ENCODE results near the gene STEAP2. TPM values are rescaled to one million over a fixed set of nuclear protein-coding genes. Genes with fewer than 3 reads are reported as not detected.

STEAP2 gene
- total RNA-seq, 1 experiment from 2014 or later: 13.4 TPM

GRCh38 chr7:90239050-90239449 is 27.5 kb downstream of the STEAP2 start (continued):
- TF ChIP-seq ZBTB33 (IDR thresholded peaks at IDR 0.05; ENCODE audit: extremely low read depth, insufficient replicate concordance, low read length): no peak
- no peak for TF ChIP-seq EGR1 (IDR thresholded peaks at IDR 0.05; ENCODE audit: low read depth)
- no peak for TF ChIP-seq SRF (IDR thresholded peaks at IDR 0.05; ENCODE audit: low read depth)
- TF ChIP-seq RAD21 (IDR thresholded peaks at IDR 0.05; ENCODE audit: low read depth): no peak
- no peak for TF ChIP-seq YY1 (IDR thresholded peaks at IDR 0.05; ENCODE audit: extremely low read depth, insufficient replicate concordance, low read depth, low read length)
- TF ChIP-seq POLR2A (IDR thresholded peaks at IDR 0.05; ENCODE audit: borderline replicate concordance, extremely low read depth, insufficient read depth, insufficient read length): no peak

- ATAC-seq (no peak), DNase-seq (ENCODE audit: low read depth, low spot score) (no peak)
- CTCF ChIA-PET: no interaction called here
- no peaks in the 10 kb centered on the region for H3K9me2 ChIP-seq (ENCODE audit: insufficient read depth)
- no peaks in the 10 kb centered on the region for H3K36me3 ChIP-seq (ENCODE audit: control insufficient read depth in 1 of 2, insufficient read depth in 2 of 2, low read length in 2 of 2)
- H3K79me2 ChIP-seq (ENCODE audit: insufficient read depth, low read length): no peaks in the 10 kb centered on the region
- POLR2A ChIA-PET: no interaction called here
- H4K20me1 ChIP-seq (ENCODE audit: insufficient read depth): no peaks in the 10 kb centered on the region
- no peak overlapping the region for H3K27ac ChIP-seq (ENCODE audit: low read depth, low read length)
- H3K4me1 ChIP-seq (ENCODE audit: control insufficient read depth in 1 of 2, insufficient read depth in 2 of 2, low read length in 2 of 2): peaks cover 0 to 7% of the 10 kb centered on the region in 2 experiments; a peak in 1 of 4 replicates
- H3K9me3 ChIP-seq (ENCODE audit: control insufficient read depth in 1 of 2, insufficient read depth in 1 of 2, low read depth in 1 of 2, low read length in 2 of 2): no peaks in the 10 kb centered on the region
- H2AFZ ChIP-seq (ENCODE audit: low read depth, low read length, poor library complexity, severe bottlenecking): no peak overlapping the region
- no peaks in the 10 kb centered on the region for H3K27me3 ChIP-seq (ENCODE audit: insufficient read depth, low read length)
- BruUV-seq (replicated peaks): no TSS peak
- H3K4me3 ChIP-seq (replicated peaks in 1 of 2; ENCODE audit: low read depth in 1 of 2, low read length in 2 of 2): no peak overlapping the region
- intact Hi-C loops (cut with micrococcal nuclease): no loop called here
- no peak overlapping the region for H3K4me2 ChIP-seq (ENCODE audit: low read length)
- no peak overlapping the region for H3K9ac ChIP-seq (ENCODE audit: low read length)
- RAD21 ChIA-PET (ENCODE audit: low non-redundant PET in 1 of 2, low total read pairs in 2 of 2, uncharacterized antibody in 2 of 2, unreplicated experiment in 2 of 2): no interaction called here
- TF ChIP-seq EGR1 (IDR thresholded peaks at IDR 0.05; ENCODE audit: low read depth): no peak
- TF ChIP-seq ZBTB33 (IDR thresholded peaks at IDR 0.05; ENCODE audit: extremely low read depth, insufficient replicate concordance, low read length): no peak
- TF ChIP-seq YY1 (IDR thresholded peaks at IDR 0.05; ENCODE audit: extremely low read depth, insufficient replicate concordance, low read depth, low read length): no peak
- TF ChIP-seq CBX3 (IDR thresholded peaks at IDR 0.05; ENCODE audit: low read depth): no peak
- no peak for TF ChIP-seq TCF7L2 (IDR thresholded peaks at IDR 0.05; ENCODE audit: borderline replicate concordance, extremely low read depth, insufficient read depth, insufficient read length)
- TF ChIP-seq POLR2AphosphoS5 (IDR thresholded peaks at IDR 0.05; ENCODE audit: low read depth, low read length): no peak
- no peak for TF ChIP-seq EZH2 (IDR thresholded peaks at IDR 0.05)
- TF ChIP-seq SP1 (IDR thresholded peaks at IDR 0.05; ENCODE audit: low read depth): no peak
- no peak for TF ChIP-seq MAX (IDR thresholded peaks at IDR 0.05)
- no peak for TF ChIP-seq JUND (IDR thresholded peaks at IDR 0.05)
- no peak for TF ChIP-seq RAD21 (IDR thresholded peaks at IDR 0.05; ENCODE audit: low read depth)
- TF ChIP-seq FOSL1 (IDR thresholded peaks at IDR 0.05; ENCODE audit: low read depth): no peak
- no peak for TF ChIP-seq ZNF274 (IDR thresholded peaks at IDR 0.05; ENCODE audit: low read depth, low read length)
- TF ChIP-seq ELF1 (IDR thresholded peaks at IDR 0.05; ENCODE audit: borderline replicate concordance, low read depth): no peak
- no peak for TF ChIP-seq CTCF (IDR thresholded peaks at IDR 0.05 in 2 of 3, conservative IDR thresholded peaks at IDR 0.05 in 1 of 3; ENCODE audit: borderline replicate concordance in 1 of 3, insufficient read depth in 1 of 3, low read depth in 2 of 3, low read length in 2 of 3)
These were observed 28.2 kb downstream of the STEAP2 start for GRCh38 chr7:90239625-90240228.

Data from HCT116 (cell line).